AG04449 (cell line): ENCODE results near the gene SERPINB2.

Experiments used
- CTCF ChIA-PET: fragments of 350-600 bp; formaldehyde crosslinking; extraction: SDS; loops from one replicate; lab custom pipeline; 2021; ENCODE audit warnings: antibody characterized with exemption; lab: Yijun Ruan, JAX
- POLR2A ChIA-PET: fragments of 400-600, 350-600 bp; formaldehyde crosslinking; extraction: SDS; loops from one replicate; lab custom pipeline; 2020; ENCODE audit warnings: antibody characterized with exemption, inconsistent platforms; lab: Yijun Ruan, JAX
- DNase-seq: peaks from one replicate; pipeline ENCODE4 v3.0.0-alpha.2; 2010; ENCODE audit warnings: low read depth, low spot score
- H3K4me3 ChIP-seq: 2 replicates; pipeline ENCODE4 v1.5.1; 2011; ENCODE audit warnings: low read depth, mild to moderate bottlenecking, control low read depth, low read length
- CTCF ChIP-seq: IDR thresholded peaks from one replicate; pipeline ENCODE4 v1.5.1; 2011; ENCODE audit warnings: mild to moderate bottlenecking, moderate library complexity, low read length, control low read depth, inconsistent platforms; ENCODE audit not compliant: insufficient read depth; ENCODE audit errors: missing control alignments

Gene SERPINB2

DNA sequence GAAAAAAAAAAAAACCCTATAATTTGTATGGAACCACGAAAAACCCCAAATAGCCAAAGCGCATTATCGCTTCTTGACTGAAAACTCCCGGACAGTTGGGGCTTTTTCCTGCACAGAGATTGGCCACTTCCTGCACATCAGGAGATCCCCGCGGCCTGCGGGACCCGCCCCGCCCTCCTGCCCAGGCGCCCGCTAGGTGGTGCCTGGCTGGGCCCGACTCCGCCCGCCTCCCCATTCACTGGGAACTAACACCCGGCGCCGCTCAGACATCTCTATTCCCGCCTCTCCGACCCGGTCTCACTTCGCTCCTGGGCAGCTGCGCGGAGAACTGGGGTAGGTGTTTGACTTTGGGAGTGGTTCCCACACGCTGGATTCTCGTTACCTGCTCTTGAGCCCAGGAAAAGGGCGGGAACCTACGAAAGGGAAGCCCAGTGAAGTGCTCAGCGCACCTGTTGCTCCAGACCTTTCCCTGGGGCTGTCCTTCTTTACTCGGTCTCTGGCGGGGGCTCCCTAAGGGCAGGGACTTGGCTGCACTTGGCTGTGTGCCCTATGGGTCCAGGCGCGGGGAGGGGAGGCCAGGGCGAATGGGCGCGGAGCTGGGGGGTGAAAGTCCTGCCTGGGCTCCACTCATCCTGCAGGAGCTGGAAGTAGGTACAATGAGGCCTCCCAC, 61.7 kb downstream of the SERPINB2 start, which contains the start of gene HMSD:
Gene HMSD, plus strand, starts transcription at position 234 of the 670 bp plus-strand sequence. CDS start 4,155 bp downstream, outside the sequence.
- peak; percentile 47 for TF ChIP-seq CTCF
- ChIA-PET POLR2A (no interaction called here), CTCF (interaction anchor here (0.8 to 1.9 kb wide), 6 partner anchors 10 to 45 kb away, joined by 3 to 11 read pairs (median 5); no protein-coding TSS in a partner anchor)
- no peak for DNase-seq
- H3K4me3 ChIP-seq, result peak within 1 kb of the TSS; percentile 56

- TF ChIP-seq CTCF, result no peak
- DNase-seq, result no peak
- ChIA-PET POLR2A (interaction anchor here (0.9 kb wide), 1 partner anchor 19 kb away, joined by 4 read pairs; no protein-coding TSS in a partner anchor), CTCF (interaction anchor here (0.6 to 1.7 kb wide), 8 partner anchors 9 to 42 kb away, joined by 3 to 6 read pairs (median 4); no protein-coding TSS in a partner anchor)
- H3K4me3 ChIP-seq, result no peak overlapping the region
Observed at GRCh38 chr18:63951302-63951705, 63.8 kb downstream of the SERPINB2 start.
